GM19455 (cell line): ENCODE data around the gene CEPT1.

Experiments used
- ATAC-seq: cut with Tn5 transposase; IDR thresholded peaks from one replicate; pipeline ENCODE4 v1.9.1; 2021; ENCODE audit not compliant: unreplicated experiment

The CEPT1 gene

GRCh38 chr1:111225717-111226400 is 85.8 kb downstream of the CEPT1 start:
- ATAC-seq = no peak

GRCh38 chr1:111227434-111227833 is 87.4 kb downstream of the CEPT1 start, which contains the start of gene CHI3L2:
Gene CHI3L2 (plus strand): TSS chr1:111227713. CDS start chr1:111227730, 17 bp downstream.
- ATAC-seq = no peak

- no peak for ATAC-seq
Observed at GRCh38 chr1:111227851-111228747, 88.1 kb downstream of the CEPT1 start.

- ATAC-seq = no peak
Observed at GRCh38 chr1:111228748-111229126, 88.7 kb downstream of the CEPT1 start.

GRCh38 chr1:111232134-111232533 is 92.1 kb downstream of the CEPT1 start:
- ATAC-seq = no peak

- no peak for ATAC-seq
Observed at GRCh38 chr1:111234258-111234657, 94.2 kb downstream of the CEPT1 start.
